Fibroblast of lung (primary cell): ENCODE measurements around the gene RAB42. TPM values are rescaled to one million over a fixed set of nuclear protein-coding genes. Genes with fewer than 3 reads are reported as not detected.

Experiments
- DNase-seq, 2 donors: peaks; one replicate each; pipeline versions ENCODE4 v3.0.0 to v3.0.0-alpha.2; 2010; ENCODE audit warnings: low read depth in 2 of 2
- H2AFZ ChIP-seq: 2 replicates; pipeline ENCODE4 v1.5.1; 2012; ENCODE audit warnings: low read length, control low read depth, inconsistent platforms
- H3K27ac ChIP-seq: 2 replicates; pipeline ENCODE4 v1.5.1; 2011; ENCODE audit warnings: low read length, control low read depth; ENCODE audit not compliant: insufficient read depth
- H3K27me3 ChIP-seq: 2 replicates; pipeline ENCODE4 v1.5.1; 2011; ENCODE audit warnings: mild to moderate bottlenecking, low read length; ENCODE audit not compliant: control insufficient read depth, insufficient read depth
- H3K36me3 ChIP-seq: 2 replicates; pipeline ENCODE4 v1.5.1; 2011; ENCODE audit warnings: low read length; ENCODE audit not compliant: control insufficient read depth, insufficient read depth
- H3K4me1 ChIP-seq: 2 replicates; pipeline ENCODE4 v1.5.1; 2011; ENCODE audit warnings: low read length; ENCODE audit not compliant: control insufficient read depth, insufficient read depth; ENCODE audit errors: extremely low read depth
- H3K4me2 ChIP-seq: 2 replicates; pipeline ENCODE4 v1.5.1; 2011; ENCODE audit warnings: low read length, control low read depth; ENCODE audit not compliant: insufficient read depth; ENCODE audit errors: extremely low read depth
- H3K4me3 ChIP-seq, 4 experiments: fragments of 200-600 bp in 1 of 4; sonication (generic) in 1 of 4; replicated peaks in 1 of 4; 2 replicates each; pipeline ENCODE4 v1.5.1; 2011 to 2016; ENCODE audit warnings: low read length in 4 of 4, low read depth in 3 of 4, mild to moderate bottlenecking in 3 of 4, control low read depth in 2 of 4, inconsistent platforms in 1 of 4, mixed read lengths in 1 of 4; ENCODE audit not compliant: insufficient read depth in 1 of 4; ENCODE audit errors: control extremely low read depth in 1 of 4
- H3K79me2 ChIP-seq: 2 replicates; pipeline ENCODE4 v1.5.1; 2012; ENCODE audit warnings: mild to moderate bottlenecking, low read length, inconsistent platforms; ENCODE audit not compliant: control insufficient read depth, insufficient read depth
- H3K9ac ChIP-seq: 2 replicates; pipeline ENCODE4 v1.5.1; 2011; ENCODE audit warnings: mild to moderate bottlenecking, low read length, control low read depth; ENCODE audit not compliant: insufficient read depth
- H3K9me3 ChIP-seq: 2 replicates; pipeline ENCODE4 v1.5.1; 2012; ENCODE audit warnings: low read depth, low read length; ENCODE audit not compliant: control insufficient read depth, insufficient read depth
- H4K20me1 ChIP-seq: 2 replicates; pipeline ENCODE4 v1.5.1; 2011; ENCODE audit warnings: low read length; ENCODE audit not compliant: control insufficient read depth, insufficient read depth; ENCODE audit errors: extremely low read depth
- CTCF ChIP-seq, 2 donors: IDR thresholded peaks in 1 of 2; conservative IDR thresholded peaks in 1 of 2; 1 replicate in 1 of 2; 2 replicates in 1 of 2; pipeline ENCODE4 v1.5.1; 2011 to 2012; ENCODE audit warnings: low read length in 2 of 2, control low read depth in 1 of 2, inconsistent platforms in 1 of 2, low read depth in 1 of 2, mild to moderate bottlenecking in 1 of 2
- EZH2 ChIP-seq: IDR thresholded peaks from 2 replicates; pipeline ENCODE4 v1.5.1; 2012; ENCODE audit warnings: low read length, control low read depth, mild to moderate bottlenecking; ENCODE audit errors: missing control alignments
- polyA plus RNA-seq, 2 donors: library from polyadenylated mRNA; depleted of rRNA in 1 of 2; stranded (reverse) in 1 of 2; unstranded in 1 of 2; fragments of >200 nt; gene quantifications; 2 replicates each; pipeline ENCODE4 v1.2.1, GENCODE V29; 2011 to 2012; ENCODE audit warnings: missing spikeins in 1 of 2
- total RNA-seq: library from RNA; depleted of rRNA; stranded (reverse); fragments of >200 nt; gene quantifications from 2 replicates; pipeline ENCODE4 v1.2.1, GENCODE V29; 2014

Gene RAB42
- total and polyA plus RNA-seq, 2 donors (not counting 1 experiment from before 2014, with no cell fraction given): 3.4 to 5.8 TPM

DNA sequence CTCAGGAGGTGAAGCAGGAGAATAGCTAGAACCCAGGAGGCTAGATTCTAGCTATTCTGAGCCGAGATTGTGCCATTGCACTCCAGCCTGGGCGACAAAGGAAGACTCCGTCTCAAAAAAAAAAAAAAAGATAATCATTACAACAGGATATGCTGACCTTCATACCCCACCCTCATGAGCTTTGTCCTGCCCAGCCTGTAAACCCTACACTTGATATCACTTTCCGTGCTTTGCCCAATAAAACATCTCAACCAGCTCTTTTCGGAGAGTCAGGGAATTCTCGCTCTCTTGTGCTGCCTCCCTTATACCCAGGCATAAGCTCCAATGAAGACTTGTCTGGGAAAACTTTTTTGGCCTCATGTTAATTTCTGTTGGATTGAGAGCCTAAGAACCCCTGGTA lies 40.7 kb upstream of the RAB42 start:
- Histone ChIP-seq H3K4me3 (no peak overlapping the region), H3K9me3 (no peaks in the 10 kb centered on the region), H4K20me1 (no peaks in the 10 kb centered on the region), H3K27ac (no peak overlapping the region), H3K4me1 (peaks cover 6% of the 10 kb centered on the region), H3K27me3 (no peaks in the 10 kb centered on the region), H3K36me3 (no peaks in the 10 kb centered on the region), H3K4me2 (no peak overlapping the region), H3K79me2 (peaks cover 3% of the 10 kb centered on the region), H2AFZ (no peak overlapping the region), H3K9ac (no peak overlapping the region)
- DNase-seq: no peak
- no peak for TF ChIP-seq EZH2

GRCh38 chr1:28552758-28553663 lies 39.1 kb upstream of the RAB42 start, which contains the start of gene TRNAU1AP:
Gene TRNAU1AP (plus strand): TSS chr1:28553085. CDS start chr1:28553111, 26 bp downstream.
- peak within 1 kb of the TSS; percentile 96 for H2AFZ ChIP-seq
- no peaks in the 10 kb centered on the region for H4K20me1 ChIP-seq
- peak within 1 kb of the TSS; percentile 83 for H3K4me2 ChIP-seq
- H3K4me1 ChIP-seq: peaks cover 6% of the 10 kb centered on the region
- peaks cover 3% of the 10 kb centered on the region for H3K79me2 ChIP-seq
- H3K27ac ChIP-seq: peak within 1 kb of the TSS; percentile 82
- no peak for TF ChIP-seq EZH2
- TF ChIP-seq CTCF (conservative IDR thresholded peaks at IDR 0.05 in 1 of 2, IDR thresholded peaks at IDR 0.05 in 1 of 2; ENCODE audit: low read depth in 1 of 2, low read length in 2 of 2): no peak
- H3K36me3 ChIP-seq: no peaks in the 10 kb centered on the region
- H3K9me3 ChIP-seq: no peaks in the 10 kb centered on the region
- H3K4me3 ChIP-seq: peak within 1 kb of the TSS; percentile 86 to 99 (median 94)
- no peaks in the 10 kb centered on the region for H3K27me3 ChIP-seq
- peak; percentile 95 to 96 for DNase-seq
- peak within 1 kb of the TSS; percentile 80 for H3K9ac ChIP-seq

DNA sequence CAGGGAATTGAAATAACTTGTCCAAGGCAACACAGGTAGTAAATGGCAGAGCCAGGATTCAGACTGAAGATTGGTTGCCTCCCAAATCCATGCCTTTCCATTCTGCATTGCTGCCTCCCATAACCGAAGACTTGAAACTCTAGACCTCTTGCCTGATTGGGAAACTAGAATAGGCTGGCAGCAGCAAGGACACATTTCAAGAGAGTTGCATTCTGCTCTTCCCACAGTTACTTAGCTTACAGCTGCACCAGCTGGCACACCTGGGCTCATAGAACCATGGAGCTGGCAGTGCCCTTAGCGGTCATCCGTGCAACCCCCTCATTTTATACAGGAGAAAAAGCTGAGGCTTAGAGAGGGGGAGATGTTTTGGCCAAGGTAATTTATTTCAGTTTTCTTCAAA lies 31.2 kb upstream of the RAB42 start:
- no peak for TF ChIP-seq CTCF (conservative IDR thresholded peaks at IDR 0.05 in 1 of 2, IDR thresholded peaks at IDR 0.05 in 1 of 2; ENCODE audit: low read depth in 1 of 2, low read length in 2 of 2)
- no peak for TF ChIP-seq EZH2
- no peaks in the 10 kb centered on the region for H4K20me1 ChIP-seq
- H3K4me1 ChIP-seq: no peaks in the 10 kb centered on the region
- H3K9ac ChIP-seq: no peak overlapping the region
- no peak overlapping the region for H3K4me3 ChIP-seq
- no peaks in the 10 kb centered on the region for H3K9me3 ChIP-seq
- DNase-seq: no peak
- H3K79me2 ChIP-seq: no peaks in the 10 kb centered on the region
- no peak overlapping the region for H3K27ac ChIP-seq
- H3K27me3 ChIP-seq: no peaks in the 10 kb centered on the region
- H3K4me2 ChIP-seq: no peak overlapping the region
- no peak overlapping the region for H2AFZ ChIP-seq
- H3K36me3 ChIP-seq: peaks cover 18% of the 10 kb centered on the region
